Stimulated activated CD8-positive, alpha-beta memory T cell treated with anti-CD3 and anti-CD28 coated beads, Interleukin-12 subunit alpha, Interleukin-12 subunit beta, amount 100 ng/mL, for 24 hours (primary cell): ENCODE data around the gene PRKCB.
"Not testable (repeated sequence)": the region's sequence is repeated elsewhere in the genome, so short reads cannot be mapped to it uniquely, and the experiment has no call there.

Source experiments
- DNase-seq: peaks from one replicate; pipeline ENCODE4 v3.0.0-alpha.2; 2020; ENCODE audit errors: extremely low read depth

The PRKCB gene

GRCh38 chr16:23902748-23903414 lies 67.1 kb downstream of the PRKCB start:
- DNase-seq, result no peak

DNA sequence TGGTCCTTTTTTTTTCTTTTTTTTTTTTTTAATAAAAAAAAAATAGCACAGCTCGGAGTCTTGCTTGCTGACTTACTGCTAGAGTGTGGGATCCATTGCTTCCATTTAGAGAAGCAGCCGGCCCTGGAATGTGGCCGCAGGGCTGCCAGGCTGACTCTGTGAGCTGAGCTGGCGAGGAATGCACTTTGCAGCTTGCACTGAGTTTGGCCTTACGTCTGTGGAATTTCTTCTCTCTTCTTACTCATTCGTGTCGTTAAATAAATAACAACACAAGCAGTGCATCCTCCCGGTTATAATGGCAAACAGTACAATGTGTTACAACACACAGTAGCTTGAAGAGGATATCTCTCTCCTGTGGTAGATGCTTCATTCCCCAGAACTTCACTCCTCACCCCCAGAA lies 69.2 kb downstream of the PRKCB start:
- no peak for DNase-seq

- no peak for DNase-seq
Observed at GRCh38 chr16:23907457-23907902, 71.7 kb downstream of the PRKCB start.

- no peak for DNase-seq
Observed at GRCh38 chr16:23907903-23908302, 72.1 kb downstream of the PRKCB start.

GRCh38 chr16:23908790-23909189 lies 73.0 kb downstream of the PRKCB start:
- no peak for DNase-seq

- no peak for DNase-seq
Observed at GRCh38 chr16:23909792-23910418, 74.1 kb downstream of the PRKCB start.

GRCh38 chr16:23914946-23915530 lies 79.3 kb downstream of the PRKCB start:
- no peak for DNase-seq

DNA sequence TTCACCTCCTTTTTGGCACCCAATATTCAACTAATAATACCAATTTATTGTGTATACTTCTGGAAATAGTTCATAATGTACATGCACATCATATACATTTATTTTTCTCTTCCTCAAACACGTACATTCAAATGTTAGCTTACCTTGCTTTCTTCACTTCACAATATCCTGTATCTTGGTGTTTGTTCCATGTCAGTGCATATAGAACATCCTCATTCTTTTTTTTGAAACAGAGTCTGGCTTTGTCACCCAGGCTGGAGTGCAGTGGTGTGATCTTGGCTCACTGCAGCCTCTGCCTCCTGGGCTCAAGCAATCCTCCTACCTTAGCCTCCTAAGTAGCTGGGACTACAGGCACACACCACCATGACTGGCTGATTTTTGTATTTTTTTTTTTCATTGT lies 80.8 kb downstream of the PRKCB start:
- DNase-seq, result not testable (repeated sequence)

GRCh38 chr16:23917621-23918020 lies 81.8 kb downstream of the PRKCB start:
- DNase-seq, result no peak

GRCh38 chr16:23920446-23920845 lies 84.7 kb downstream of the PRKCB start:
- no peak for DNase-seq

DNA sequence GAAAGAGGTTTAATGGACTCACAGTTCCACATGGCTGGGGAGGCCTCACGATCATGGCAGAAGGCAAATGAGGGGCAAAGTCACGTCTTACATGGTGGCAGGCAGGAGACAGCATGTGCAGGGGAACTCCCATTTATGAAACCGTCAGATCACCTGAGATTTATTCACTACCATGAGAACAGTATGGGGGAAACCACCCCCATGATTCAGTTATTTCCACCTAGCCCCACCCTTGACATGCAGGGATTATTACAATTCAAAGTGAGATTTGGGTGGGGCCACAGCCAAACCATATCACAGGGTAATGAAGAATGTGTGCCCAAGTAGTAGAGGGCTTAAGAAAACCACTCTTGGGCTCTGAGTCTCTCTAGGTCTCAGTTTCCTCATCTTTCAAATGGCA lies 85.1 kb downstream of the PRKCB start:
- DNase-seq, result no peak

DNA sequence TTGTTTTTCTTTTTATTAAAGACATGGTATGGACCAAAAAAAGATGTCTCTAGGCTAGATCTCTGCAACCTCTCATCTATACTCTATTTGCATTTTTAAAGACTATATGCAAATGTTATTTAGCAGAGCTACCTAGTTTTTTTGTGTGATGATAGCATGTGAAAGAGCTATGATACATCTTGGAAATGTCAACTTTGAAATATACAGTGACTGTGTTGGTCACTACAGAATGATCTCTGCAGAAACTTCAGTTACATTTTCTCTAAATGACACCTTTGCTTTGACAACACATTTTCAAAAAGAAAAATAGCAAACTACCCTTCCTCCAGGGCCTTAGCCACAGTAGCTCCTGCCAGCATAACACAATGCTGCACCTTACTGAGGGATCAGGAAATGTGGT lies 86.6 kb downstream of the PRKCB start:
- DNase-seq, result no peak

- no peak for DNase-seq
Observed at GRCh38 chr16:23924128-23924527, 88.3 kb downstream of the PRKCB start.

- no peak for DNase-seq
Observed at GRCh38 chr16:23927796-23928195, 92.0 kb downstream of the PRKCB start.

- DNase-seq, result no peak
Observed at GRCh38 chr16:23929237-23929636, 93.5 kb downstream of the PRKCB start.

GRCh38 chr16:23929856-23930255 lies 94.1 kb downstream of the PRKCB start:
- DNase-seq, result no peak

- DNase-seq, result no peak
Observed at GRCh38 chr16:23930791-23931190, 95.0 kb downstream of the PRKCB start.

DNA sequence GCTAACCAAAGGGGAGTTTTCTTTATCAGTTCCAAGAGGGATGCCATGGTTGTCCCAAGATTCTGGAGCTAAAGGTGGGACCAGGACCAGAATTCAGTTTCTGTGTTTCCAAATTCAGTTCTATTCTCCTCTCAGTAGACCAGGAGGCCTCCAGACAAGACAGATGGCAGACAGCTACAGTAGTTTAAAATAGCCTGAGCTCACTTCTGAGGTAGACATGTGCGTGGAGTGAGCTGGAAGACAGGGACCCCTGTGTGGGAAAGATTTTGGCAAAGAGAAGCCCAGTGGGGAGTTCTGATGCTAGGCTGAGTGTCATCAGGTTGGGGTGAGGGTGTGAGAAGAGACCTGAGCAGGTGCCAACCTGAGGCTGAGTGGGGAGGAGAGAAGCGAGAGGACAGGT lies 95.4 kb downstream of the PRKCB start:
- DNase-seq, result no peak

GRCh38 chr16:23933650-23934049 lies 97.9 kb downstream of the PRKCB start:
- DNase-seq, result not testable (repeated sequence)

GRCh38 chr16:23934610-23935236 lies 98.9 kb downstream of the PRKCB start:
- no peak for DNase-seq

GRCh38 chr16:23940111-23940510 lies 104.3 kb downstream of the PRKCB start:
- no peak for DNase-seq

- no peak for DNase-seq
Observed at GRCh38 chr16:23941025-23941424, 105.2 kb downstream of the PRKCB start.
